GM23338 (cell line): ENCODE measurements around the gene TBX2.

ENCODE experiments used
- CREB1 ChIP-seq: fragments of 250-450 bp; sonication (Bioruptor Pico); IDR thresholded peaks from 2 replicates; pipeline ENCODE4 v1.5.0; 2020; ENCODE audit warnings: low read depth, mild to moderate bottlenecking, moderate library complexity
- EZH2 ChIP-seq: fragments of 200-600 bp; sonication (generic); IDR thresholded peaks from one replicate; pipeline ENCODE4 v1.8.0; 2017; ENCODE audit warnings: antibody characterized with exemption, mild to moderate bottlenecking, low read depth; ENCODE audit not compliant: unreplicated experiment
- EZH2phosphoT487 ChIP-seq: fragments of 200-600 bp; sonication (generic); IDR thresholded peaks from one replicate; pipeline ENCODE4 v1.8.1; 2018; ENCODE audit warnings: antibody characterized with exemption; ENCODE audit not compliant: unreplicated experiment
- JUNB ChIP-seq: IDR thresholded peaks from one replicate; pipeline ENCODE4 v1.6.1; 2016; ENCODE audit warnings: antibody characterized with exemption; ENCODE audit not compliant: unreplicated experiment
- POLR2AphosphoS5 ChIP-seq: IDR thresholded peaks from 2 replicates; pipeline ENCODE4 v1.6.1; 2016; ENCODE audit warnings: antibody characterized with exemption, low read depth
- STAT1 ChIP-seq: IDR thresholded peaks from one replicate; pipeline ENCODE4 v1.6.1; 2016; ENCODE audit warnings: antibody characterized with exemption; ENCODE audit not compliant: unreplicated experiment
- ZNF114 ChIP-seq: fragments of 250-450 bp; sonication (Bioruptor Pico); IDR thresholded peaks from 2 replicates; pipeline ENCODE4 v1.5.0; 2020; ENCODE audit warnings: mild to moderate bottlenecking, moderate library complexity
- ZNF331 ChIP-seq: fragments of 250-450 bp; sonication (Bioruptor Pico); IDR thresholded peaks from 2 replicates; pipeline ENCODE4 v1.5.0; 2020; ENCODE audit warnings: low read depth, mild to moderate bottlenecking, moderate library complexity
- TF ChIP-seq, protein P1 (sequence below), 2 experiments: fragments of 200-600 bp in 1 of 2; sonication (generic) in 1 of 2; conservative IDR thresholded peaks; 2 replicates each; pipeline versions ENCODE4 v1.5.1 to v1.6.1; 2016 to 2017; ENCODE audit warnings: antibody characterized with exemption in 2 of 2, low read depth in 2 of 2, mild to moderate bottlenecking in 2 of 2, moderate library complexity in 1 of 2
- TF ChIP-seq, protein P2 (sequence below): IDR thresholded peaks from 2 replicates; pipeline ENCODE4 v1.6.1; 2016; ENCODE audit warnings: antibody characterized with exemption
- TF ChIP-seq, protein P3 (sequence below): IDR thresholded peaks from one replicate; pipeline ENCODE4 v1.6.1; 2018; ENCODE audit warnings: antibody characterized with exemption; ENCODE audit not compliant: unreplicated experiment
- TF ChIP-seq, protein P4 (sequence below): fragments of 250-450 bp; sonication (Bioruptor Pico); IDR thresholded peaks from 2 replicates; pipeline ENCODE4 v1.5.0; 2020; ENCODE audit warnings: mild to moderate bottlenecking, moderate library complexity

DNA sequence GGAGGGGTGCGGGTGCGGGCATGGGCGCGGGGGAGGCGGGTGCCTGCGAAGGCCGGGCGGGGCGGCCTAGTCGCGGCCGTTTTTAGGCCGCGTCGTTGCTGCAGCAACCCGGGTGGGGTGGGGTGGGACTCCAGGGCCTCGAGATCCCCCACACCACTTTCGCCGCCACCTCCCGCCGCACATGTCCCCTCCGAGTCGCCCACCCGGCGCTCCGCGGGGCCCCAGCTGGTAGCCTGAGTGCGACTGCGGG, 11.3 kb downstream of the TBX2 start:
- TF ChIP-seq EZH2 = no peak
- TF ChIP-seq, protein P1, sequence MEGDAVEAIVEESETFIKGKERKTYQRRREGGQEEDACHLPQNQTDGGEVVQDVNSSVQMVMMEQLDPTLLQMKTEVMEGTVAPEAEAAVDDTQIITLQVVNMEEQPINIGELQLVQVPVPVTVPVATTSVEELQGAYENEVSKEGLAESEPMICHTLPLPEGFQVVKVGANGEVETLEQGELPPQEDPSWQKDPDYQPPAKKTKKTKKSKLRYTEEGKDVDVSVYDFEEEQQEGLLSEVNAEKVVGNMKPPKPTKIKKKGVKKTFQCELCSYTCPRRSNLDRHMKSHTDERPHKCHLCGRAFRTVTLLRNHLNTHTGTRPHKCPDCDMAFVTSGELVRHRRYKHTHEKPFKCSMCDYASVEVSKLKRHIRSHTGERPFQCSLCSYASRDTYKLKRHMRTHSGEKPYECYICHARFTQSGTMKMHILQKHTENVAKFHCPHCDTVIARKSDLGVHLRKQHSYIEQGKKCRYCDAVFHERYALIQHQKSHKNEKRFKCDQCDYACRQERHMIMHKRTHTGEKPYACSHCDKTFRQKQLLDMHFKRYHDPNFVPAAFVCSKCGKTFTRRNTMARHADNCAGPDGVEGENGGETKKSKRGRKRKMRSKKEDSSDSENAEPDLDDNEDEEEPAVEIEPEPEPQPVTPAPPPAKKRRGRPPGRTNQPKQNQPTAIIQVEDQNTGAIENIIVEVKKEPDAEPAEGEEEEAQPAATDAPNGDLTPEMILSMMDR (conservative IDR thresholded peaks at IDR 0.05; ENCODE audit: low read depth in 2 of 2) = no peak
- no peak for TF ChIP-seq POLR2AphosphoS5
- TF ChIP-seq EZH2phosphoT487 = no peak
- TF ChIP-seq, protein P2, sequence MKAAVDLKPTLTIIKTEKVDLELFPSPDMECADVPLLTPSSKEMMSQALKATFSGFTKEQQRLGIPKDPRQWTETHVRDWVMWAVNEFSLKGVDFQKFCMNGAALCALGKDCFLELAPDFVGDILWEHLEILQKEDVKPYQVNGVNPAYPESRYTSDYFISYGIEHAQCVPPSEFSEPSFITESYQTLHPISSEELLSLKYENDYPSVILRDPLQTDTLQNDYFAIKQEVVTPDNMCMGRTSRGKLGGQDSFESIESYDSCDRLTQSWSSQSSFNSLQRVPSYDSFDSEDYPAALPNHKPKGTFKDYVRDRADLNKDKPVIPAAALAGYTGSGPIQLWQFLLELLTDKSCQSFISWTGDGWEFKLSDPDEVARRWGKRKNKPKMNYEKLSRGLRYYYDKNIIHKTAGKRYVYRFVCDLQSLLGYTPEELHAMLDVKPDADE = no peak
- no peak for TF ChIP-seq JUNB
- TF ChIP-seq CREB1 (CRISPR knock-in tag) = no peak
- no peak for TF ChIP-seq STAT1
- TF ChIP-seq, protein P3, sequence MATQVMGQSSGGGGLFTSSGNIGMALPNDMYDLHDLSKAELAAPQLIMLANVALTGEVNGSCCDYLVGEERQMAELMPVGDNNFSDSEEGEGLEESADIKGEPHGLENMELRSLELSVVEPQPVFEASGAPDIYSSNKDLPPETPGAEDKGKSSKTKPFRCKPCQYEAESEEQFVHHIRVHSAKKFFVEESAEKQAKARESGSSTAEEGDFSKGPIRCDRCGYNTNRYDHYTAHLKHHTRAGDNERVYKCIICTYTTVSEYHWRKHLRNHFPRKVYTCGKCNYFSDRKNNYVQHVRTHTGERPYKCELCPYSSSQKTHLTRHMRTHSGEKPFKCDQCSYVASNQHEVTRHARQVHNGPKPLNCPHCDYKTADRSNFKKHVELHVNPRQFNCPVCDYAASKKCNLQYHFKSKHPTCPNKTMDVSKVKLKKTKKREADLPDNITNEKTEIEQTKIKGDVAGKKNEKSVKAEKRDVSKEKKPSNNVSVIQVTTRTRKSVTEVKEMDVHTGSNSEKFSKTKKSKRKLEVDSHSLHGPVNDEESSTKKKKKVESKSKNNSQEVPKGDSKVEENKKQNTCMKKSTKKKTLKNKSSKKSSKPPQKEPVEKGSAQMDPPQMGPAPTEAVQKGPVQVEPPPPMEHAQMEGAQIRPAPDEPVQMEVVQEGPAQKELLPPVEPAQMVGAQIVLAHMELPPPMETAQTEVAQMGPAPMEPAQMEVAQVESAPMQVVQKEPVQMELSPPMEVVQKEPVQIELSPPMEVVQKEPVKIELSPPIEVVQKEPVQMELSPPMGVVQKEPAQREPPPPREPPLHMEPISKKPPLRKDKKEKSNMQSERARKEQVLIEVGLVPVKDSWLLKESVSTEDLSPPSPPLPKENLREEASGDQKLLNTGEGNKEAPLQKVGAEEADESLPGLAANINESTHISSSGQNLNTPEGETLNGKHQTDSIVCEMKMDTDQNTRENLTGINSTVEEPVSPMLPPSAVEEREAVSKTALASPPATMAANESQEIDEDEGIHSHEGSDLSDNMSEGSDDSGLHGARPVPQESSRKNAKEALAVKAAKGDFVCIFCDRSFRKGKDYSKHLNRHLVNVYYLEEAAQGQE = no peak
- no peak for TF ChIP-seq ZNF114 (CRISPR knock-in tag)
- TF ChIP-seq, protein P4, sequence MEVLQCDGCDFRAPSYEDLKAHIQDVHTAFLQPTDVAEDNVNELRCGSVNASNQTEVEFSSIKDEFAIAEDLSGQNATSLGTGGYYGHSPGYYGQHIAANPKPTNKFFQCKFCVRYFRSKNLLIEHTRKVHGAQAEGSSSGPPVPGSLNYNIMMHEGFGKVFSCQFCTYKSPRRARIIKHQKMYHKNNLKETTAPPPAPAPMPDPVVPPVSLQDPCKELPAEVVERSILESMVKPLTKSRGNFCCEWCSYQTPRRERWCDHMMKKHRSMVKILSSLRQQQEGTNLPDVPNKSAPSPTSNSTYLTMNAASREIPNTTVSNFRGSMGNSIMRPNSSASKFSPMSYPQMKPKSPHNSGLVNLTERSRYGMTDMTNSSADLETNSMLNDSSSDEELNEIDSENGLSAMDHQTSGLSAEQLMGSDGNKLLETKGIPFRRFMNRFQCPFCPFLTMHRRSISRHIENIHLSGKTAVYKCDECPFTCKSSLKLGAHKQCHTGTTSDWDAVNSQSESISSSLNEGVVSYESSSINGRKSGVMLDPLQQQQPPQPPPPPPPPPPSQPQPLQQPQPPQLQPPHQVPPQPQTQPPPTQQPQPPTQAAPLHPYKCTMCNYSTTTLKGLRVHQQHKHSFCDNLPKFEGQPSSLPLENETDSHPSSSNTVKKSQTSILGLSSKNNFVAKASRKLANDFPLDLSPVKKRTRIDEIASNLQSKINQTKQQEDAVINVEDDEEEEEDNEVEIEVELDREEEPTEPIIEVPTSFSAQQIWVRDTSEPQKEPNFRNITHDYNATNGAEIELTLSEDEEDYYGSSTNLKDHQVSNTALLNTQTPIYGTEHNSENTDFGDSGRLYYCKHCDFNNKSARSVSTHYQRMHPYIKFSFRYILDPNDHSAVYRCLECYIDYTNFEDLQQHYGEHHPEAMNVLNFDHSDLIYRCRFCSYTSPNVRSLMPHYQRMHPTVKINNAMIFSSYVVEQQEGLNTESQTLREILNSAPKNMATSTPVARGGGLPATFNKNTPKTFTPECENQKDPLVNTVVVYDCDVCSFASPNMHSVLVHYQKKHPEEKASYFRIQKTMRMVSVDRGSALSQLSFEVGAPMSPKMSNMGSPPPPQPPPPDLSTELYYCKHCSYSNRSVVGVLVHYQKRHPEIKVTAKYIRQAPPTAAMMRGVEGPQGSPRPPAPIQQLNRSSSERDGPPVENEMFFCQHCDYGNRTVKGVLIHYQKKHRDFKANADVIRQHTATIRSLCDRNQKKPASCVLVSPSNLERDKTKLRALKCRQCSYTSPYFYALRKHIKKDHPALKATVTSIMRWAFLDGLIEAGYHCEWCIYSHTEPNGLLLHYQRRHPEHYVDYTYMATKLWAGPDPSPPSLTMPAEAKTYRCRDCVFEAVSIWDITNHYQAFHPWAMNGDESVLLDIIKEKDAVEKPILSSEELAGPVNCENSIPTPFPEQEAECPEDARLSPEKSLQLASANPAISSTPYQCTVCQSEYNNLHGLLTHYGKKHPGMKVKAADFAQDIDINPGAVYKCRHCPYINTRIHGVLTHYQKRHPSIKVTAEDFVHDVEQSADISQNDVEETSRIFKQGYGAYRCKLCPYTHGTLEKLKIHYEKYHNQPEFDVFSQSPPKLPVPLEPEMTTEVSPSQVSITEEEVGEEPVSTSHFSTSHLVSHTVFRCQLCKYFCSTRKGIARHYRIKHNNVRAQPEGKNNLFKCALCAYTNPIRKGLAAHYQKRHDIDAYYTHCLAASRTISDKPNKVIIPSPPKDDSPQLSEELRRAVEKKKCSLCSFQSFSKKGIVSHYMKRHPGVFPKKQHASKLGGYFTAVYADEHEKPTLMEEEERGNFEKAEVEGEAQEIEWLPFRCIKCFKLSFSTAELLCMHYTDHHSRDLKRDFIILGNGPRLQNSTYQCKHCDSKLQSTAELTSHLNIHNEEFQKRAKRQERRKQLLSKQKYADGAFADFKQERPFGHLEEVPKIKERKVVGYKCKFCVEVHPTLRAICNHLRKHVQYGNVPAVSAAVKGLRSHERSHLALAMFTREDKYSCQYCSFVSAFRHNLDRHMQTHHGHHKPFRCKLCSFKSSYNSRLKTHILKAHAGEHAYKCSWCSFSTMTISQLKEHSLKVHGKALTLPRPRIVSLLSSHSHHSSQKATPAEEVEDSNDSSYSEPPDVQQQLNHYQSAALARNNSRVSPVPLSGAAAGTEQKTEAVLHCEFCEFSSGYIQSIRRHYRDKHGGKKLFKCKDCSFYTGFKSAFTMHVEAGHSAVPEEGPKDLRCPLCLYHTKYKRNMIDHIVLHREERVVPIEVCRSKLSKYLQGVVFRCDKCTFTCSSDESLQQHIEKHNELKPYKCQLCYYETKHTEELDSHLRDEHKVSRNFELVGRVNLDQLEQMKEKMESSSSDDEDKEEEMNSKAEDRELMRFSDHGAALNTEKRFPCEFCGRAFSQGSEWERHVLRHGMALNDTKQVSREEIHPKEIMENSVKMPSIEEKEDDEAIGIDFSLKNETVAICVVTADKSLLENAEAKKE = no peak
- TF ChIP-seq ZNF331 (CRISPR knock-in tag) = no peak
